Neural progenitor cell (in vitro differentiated cells): ENCODE data around the gene CACFD1. TPM values are rescaled to one million over a fixed set of nuclear protein-coding genes. Genes with fewer than 3 reads are reported as not detected.

Experiments used
- DNase-seq: peaks from one replicate; pipeline ENCODE4 v3.0.0-alpha.2; 2016; ENCODE audit warnings: low spot score
- H2AFZ ChIP-seq: fragments of 200-600 bp; sonication (generic); replicated peaks from 2 replicates; pipeline ENCODE4 v1.6.1; 2016; ENCODE audit warnings: antibody characterized with exemption
- H3F3A ChIP-seq: fragments of 200-600 bp; sonication (generic); 2 replicates; pipeline ENCODE4 v1.6.1; 2016; ENCODE audit warnings: antibody characterized with exemption, low read depth
- H3K27ac ChIP-seq: fragments of 200-600 bp; sonication (generic); 2 replicates; pipeline ENCODE4 v1.5.1; 2016; ENCODE audit warnings: mild to moderate bottlenecking
- H3K27me3 ChIP-seq: fragments of 200-600 bp; sonication (generic); 2 replicates; pipeline ENCODE4 v1.6.1; 2016; ENCODE audit warnings: mild to moderate bottlenecking, moderate library complexity
- H3K36me3 ChIP-seq: fragments of 200-600 bp; sonication (generic); 2 replicates; pipeline ENCODE4 v1.5.1; 2016
- H3K4me1 ChIP-seq: fragments of 200-600 bp; sonication (generic); 2 replicates; pipeline ENCODE4 v1.6.1; 2016; ENCODE audit warnings: mixed run types
- H3K4me2 ChIP-seq: fragments of 200-600 bp; sonication (generic); 2 replicates; pipeline ENCODE4 v1.6.1; 2016
- H3K4me3 ChIP-seq: fragments of 200-600 bp; sonication (generic); 2 replicates; pipeline ENCODE4 v1.5.1; 2016
- H3K79me2 ChIP-seq: fragments of 200-600 bp; sonication (generic); 2 replicates; pipeline ENCODE4 v1.6.1; 2016; ENCODE audit warnings: low read depth
- H3K9ac ChIP-seq: fragments of 200-600 bp; sonication (generic); 2 replicates; pipeline ENCODE4 v1.6.1; 2016
- H3K9me3 ChIP-seq: fragments of 200-600 bp; sonication (generic); 2 replicates; pipeline ENCODE4 v1.5.1; 2016; ENCODE audit warnings: low read depth
- H4K20me1 ChIP-seq: fragments of 200-600 bp; sonication (generic); 2 replicates; pipeline ENCODE4 v1.6.1; 2016; ENCODE audit warnings: low read depth
- H3K27ac Mint-ChIP-seq: 3 replicates; pipeline ENCODE4 v1.8.0; 2021; ENCODE audit warnings: mixed read lengths
- H3K27me3 Mint-ChIP-seq: 2 replicates; pipeline ENCODE4 v1.8.0; 2022; ENCODE audit warnings: low read depth, mild to moderate bottlenecking, inconsistent platforms, moderate library complexity, mixed read lengths; ENCODE audit not compliant: insufficient read depth
- H3K36me3 Mint-ChIP-seq: 3 replicates; pipeline ENCODE4 v1.8.0; 2021; ENCODE audit warnings: mixed read lengths
- H3K4me1 Mint-ChIP-seq: 3 replicates; pipeline ENCODE4 v1.8.0; 2021; ENCODE audit warnings: mixed read lengths
- H3K4me3 Mint-ChIP-seq: 3 replicates; pipeline ENCODE4 v1.8.0; 2021; ENCODE audit warnings: mild to moderate bottlenecking, moderate library complexity, mixed read lengths
- H3K9me3 Mint-ChIP-seq: 3 replicates; pipeline ENCODE4 v1.8.0; 2020; ENCODE audit warnings: mixed read lengths
- CTCF ChIP-seq: fragments of 200-600 bp; sonication (generic); IDR thresholded peaks from 2 replicates; pipeline ENCODE4 v1.5.1; 2017; ENCODE audit warnings: antibody characterized with exemption, mild to moderate bottlenecking
- EZH2 ChIP-seq: fragments of 200-600 bp; sonication (generic); IDR thresholded peaks from 2 replicates; pipeline ENCODE4 v1.6.1; 2017; ENCODE audit warnings: antibody characterized with exemption, mild to moderate bottlenecking, moderate library complexity
- EZH2phosphoT487 ChIP-seq: fragments of 200-600 bp; sonication (generic); IDR thresholded peaks from 2 replicates; pipeline ENCODE4 v1.6.1; 2017; ENCODE audit warnings: antibody characterized with exemption
- total RNA-seq: library from RNA; depleted of rRNA; stranded (reverse); fragments of >200 nt; gene quantifications from 2 replicates; pipeline ENCODE4 v1.2.3, GENCODE V29; 2015; ENCODE audit warnings: low replicate concordance

Gene CACFD1
- total RNA-seq, 1 donor from 2014 or later = 15.7 TPM

- Histone ChIP-seq H4K20me1 (no peaks in the 10 kb centered on the region), H3K9ac (no peak overlapping the region), H3K4me1 (no peaks in the 10 kb centered on the region), H3K4me3 (peak overlapping the region; percentile 42), H3K9me3 (no peaks in the 10 kb centered on the region), H3K27ac (no peak overlapping the region), H3K4me2 (peak overlapping the region; percentile 73), H3K27me3 (peaks cover 36% of the 10 kb centered on the region), H3K79me2 (no peaks in the 10 kb centered on the region), H2AFZ (peak overlapping the region; percentile 83), H3F3A (peaks cover 15% of the 10 kb centered on the region), H3K36me3 (no peaks in the 10 kb centered on the region)
- peak; percentile 46 for DNase-seq
- TF ChIP-seq EZH2phosphoT487 = no peak
- no peak for TF ChIP-seq CTCF
- TF ChIP-seq EZH2 = no peak
- H3K36me3 Mint-ChIP-seq = no peaks in the 10 kb centered on the region
- peaks cover 22% of the 10 kb centered on the region for H3K27me3 Mint-ChIP-seq
- H3K9me3 Mint-ChIP-seq = no peaks in the 10 kb centered on the region
- peaks cover 12% of the 10 kb centered on the region for H3K4me1 Mint-ChIP-seq
- no peak overlapping the region for H3K27ac Mint-ChIP-seq
- H3K4me3 Mint-ChIP-seq = no peak overlapping the region
Measured at GRCh38 chr9:133429214-133429613, 30.6 kb upstream of the CACFD1 start.

- TF ChIP-seq EZH2 (peak; percentile 45), EZH2phosphoT487 (no peak), CTCF (peak; percentile 66)
- H3K27ac Mint-ChIP-seq = no peak overlapping the region
- peaks cover 22% of the 10 kb centered on the region for H3K27me3 Mint-ChIP-seq
- H3K27ac ChIP-seq = no peak overlapping the region
- H3K4me2 ChIP-seq = peak overlapping the region; percentile 73
- peaks cover 36% of the 10 kb centered on the region for H3K27me3 ChIP-seq
- peak; percentile 83 for DNase-seq
- no peak overlapping the region for H3K9ac ChIP-seq
- H3K9me3 ChIP-seq = no peaks in the 10 kb centered on the region
- peak overlapping the region; percentile 42 for H3K4me3 ChIP-seq
- H3K9me3 Mint-ChIP-seq = no peaks in the 10 kb centered on the region
- H3K36me3 Mint-ChIP-seq = no peaks in the 10 kb centered on the region
- no peaks in the 10 kb centered on the region for H4K20me1 ChIP-seq
- H3F3A ChIP-seq = peaks cover 15% of the 10 kb centered on the region
- no peaks in the 10 kb centered on the region for H3K79me2 ChIP-seq
- H2AFZ ChIP-seq = peak overlapping the region; percentile 83
- no peak overlapping the region for H3K4me3 Mint-ChIP-seq
- H3K36me3 ChIP-seq = no peaks in the 10 kb centered on the region
- peaks cover 12% of the 10 kb centered on the region for H3K4me1 Mint-ChIP-seq
- H3K4me1 ChIP-seq = no peaks in the 10 kb centered on the region
Measured at GRCh38 chr9:133429641-133430161, 30.1 kb upstream of the CACFD1 start.

- peaks cover 15% of the 10 kb centered on the region for H3F3A ChIP-seq
Measured at GRCh38 chr9:133430244-133430643, 29.5 kb upstream of the CACFD1 start.

More at GRCh38 chr9:133430244-133430643, 29.5 kb upstream of the CACFD1 start:
- Histone ChIP-seq H3K9me3 (no peaks in the 10 kb centered on the region), H3K36me3 (no peaks in the 10 kb centered on the region), H3K27ac (no peak overlapping the region), H3K27me3 (peaks cover 36% of the 10 kb centered on the region), H2AFZ (no peak overlapping the region), H3K9ac (no peak overlapping the region), H3K4me1 (no peaks in the 10 kb centered on the region), H4K20me1 (no peaks in the 10 kb centered on the region), H3K4me2 (no peak overlapping the region), H3K4me3 (no peak overlapping the region), H3K79me2 (no peaks in the 10 kb centered on the region)
- TF ChIP-seq EZH2phosphoT487 = no peak
- TF ChIP-seq CTCF = no peak
- TF ChIP-seq EZH2 = no peak
- Mint-ChIP-seq H3K4me1 (peaks cover 12% of the 10 kb centered on the region), H3K27ac (no peak overlapping the region), H3K9me3 (no peaks in the 10 kb centered on the region), H3K27me3 (peaks cover 24% of the 10 kb centered on the region), H3K36me3 (no peaks in the 10 kb centered on the region), H3K4me3 (peak overlapping the region; percentile 48)
- no peak for DNase-seq
